Spleen (tissue), 11 donors: ENCODE measurements around the gene P2RY6. TPM values are rescaled to one million over a fixed set of nuclear protein-coding genes. Genes with fewer than 3 reads are reported as not detected.

Experiments used
- DNase-seq: peaks from one replicate; pipeline ENCODE4 v3.0.0-alpha.2; 2020
- H3K27ac ChIP-seq, 8 donors: fragments of 200-600 bp; sonication (generic) in 7 of 8; 1 replicate in 4 of 8; 2 replicates in 4 of 8; pipeline versions ENCODE4 v1.5.0 to v1.8.0; 2016 to 2021; ENCODE audit warnings: inconsistent platforms in 4 of 8, mild to moderate bottlenecking in 4 of 8, moderate library complexity in 1 of 8
- H3K27me3 ChIP-seq, 7 donors: fragments of 200-600 bp; sonication (generic) in 6 of 7; replicated peaks in 1 of 7; 1 replicate in 4 of 7; 2 replicates in 3 of 7; pipeline versions ENCODE4 v1.5.0 to v1.8.0; 2016 to 2021; ENCODE audit warnings: inconsistent platforms in 3 of 7, mild to moderate bottlenecking in 1 of 7
- H3K36me3 ChIP-seq, 6 donors: fragments of 200-600 bp; sonication (generic) in 5 of 6; 1 replicate in 4 of 6; 2 replicates in 2 of 6; pipeline versions ENCODE4 v1.5.0 to v1.8.0; 2016 to 2021; ENCODE audit warnings: inconsistent platforms in 2 of 6
- H3K4me1 ChIP-seq, 6 donors: fragments of 200-600 bp; sonication (generic) in 5 of 6; 1 replicate in 3 of 6; 2 replicates in 3 of 6; pipeline versions ENCODE4 v1.5.0 to v1.8.0; 2016 to 2021; ENCODE audit warnings: inconsistent platforms in 3 of 6
- H3K4me3 ChIP-seq, 8 donors: fragments of 200-600 bp; sonication (generic) in 7 of 8; 1 replicate in 4 of 8; 2 replicates in 4 of 8; pipeline versions ENCODE4 v1.5.0 to v1.8.0; 2016 to 2021; ENCODE audit warnings: inconsistent platforms in 4 of 8, mild to moderate bottlenecking in 4 of 8, moderate library complexity in 2 of 8
- H3K9me3 ChIP-seq, 8 donors: fragments of 200-600 bp; sonication (generic) in 7 of 8; 1 replicate in 4 of 8; 2 replicates in 4 of 8; pipeline versions ENCODE4 v1.5.0 to v1.8.0; 2016 to 2021; ENCODE audit warnings: inconsistent platforms in 4 of 8
- CTCF ChIP-seq, 11 experiments: fragments of 200-600 bp in 7 of 11; fragments of 450-650 bp in 4 of 11; sonication (generic) in 4 of 11; IDR thresholded peaks in 8 of 11; conservative IDR thresholded peaks in 3 of 11; 1 replicate in 7 of 11; 2 replicates in 4 of 11; pipeline versions ENCODE4 v1.4.0 to v1.8.0; 2016 to 2021; ENCODE audit warnings: antibody characterized with exemption in 11 of 11, inconsistent platforms in 4 of 11, mild to moderate bottlenecking in 1 of 11
- POLR2A ChIP-seq, 3 donors: fragments of 450-650 bp; IDR thresholded peaks; one replicate each; pipeline ENCODE4 v1.5.1; 2017; ENCODE audit warnings: antibody characterized with exemption in 3 of 3, mild to moderate bottlenecking in 1 of 3
- POLR2AphosphoS5 ChIP-seq, 3 donors: sonication (generic); formaldehyde crosslinking; IDR thresholded peaks; one replicate each; pipeline ENCODE4 v1.5.1; 2017; ENCODE audit warnings: antibody characterized with exemption in 3 of 3
- WGBS, 5 donors: extraction: QIAGEN DNeasy Blood & Tissue Kit in 3 of 5; methylation state at CpG; one replicate each; pipeline versions ENCODE4 v1.1.5 to v1.1.7; 2013 to 2018; 5-methylcytosine and 5-hydroxymethylcytosine counted together
- intact Hi-C: fragments of 100-400 bp; cut with DNase I; formaldehyde crosslinking; loops from one replicate; pipeline ENCODE4 v1.15.0; 2023; ENCODE audit warnings: low total_unique reads
- polyA plus RNA-seq, 3 donors: library from polyadenylated mRNA; stranded (reverse); fragments of 200-250 nt; gene quantifications; one replicate each; pipeline ENCODE4 v1.2.1, GENCODE V29; 2013
- total RNA-seq, 7 donors: library from RNA; depleted of rRNA in 3 of 7; stranded (reverse); fragments of >200 nt in 3 of 7; fragmentation: NEBNext Ultra II Directional in 4 of 7; extraction: Animal tissue kit (Norgen Biotek cat#: 25700) in 4 of 7; gene quantifications; one replicate each; pipeline versions ENCODE4 v1.1.0 to v1.2.1, GENCODE V29; 2016 to 2021
- donor health status: healthy with polysubstance abuse.
- donor health status: DM: no; HTN: no; CAD: no; lungs with moderate emphysema.
- donor health status: DM: no; HTN: no; CAD: no.
- donor health status: Bipolar disorder and iron deficiency.
- donor health status: healthy.
- donor health status: DM: no; HTN: no; CAD: no.
- donor health status: DM: yes; HTN: yes; CAD: no.

Gene P2RY6
- total and polyA plus RNA-seq, 10 donors, result 8.2 to 109 (median 56.9) TPM

DNA sequence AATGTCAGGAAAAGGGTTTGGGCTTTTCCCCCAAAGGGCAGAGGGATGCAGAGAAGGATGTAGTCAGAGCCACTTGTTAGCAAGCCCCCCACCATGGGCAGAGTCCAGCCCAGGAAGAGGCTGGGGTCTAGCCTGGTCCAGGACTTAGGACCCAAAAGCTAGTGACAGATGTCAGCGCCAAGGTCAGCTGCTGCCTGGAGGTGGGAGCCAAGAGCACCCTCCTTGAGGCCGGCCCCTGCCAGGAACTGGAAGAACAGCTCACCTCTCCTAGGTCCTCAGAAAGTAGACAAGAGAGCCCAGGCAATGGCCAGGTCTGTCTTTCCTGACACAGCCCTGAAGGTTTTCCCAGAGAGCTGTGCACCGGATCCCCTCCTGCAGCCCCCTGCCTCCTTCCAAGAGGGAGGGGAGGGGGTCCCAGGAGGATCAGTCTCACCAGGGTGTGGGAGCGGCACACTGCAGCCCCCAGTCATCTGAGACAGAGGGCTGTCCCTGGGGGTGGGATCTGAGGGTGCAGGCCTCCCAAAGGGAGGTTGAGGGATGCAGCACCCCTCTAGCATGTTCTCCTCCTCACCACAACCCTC lies 21.3 kb downstream of the P2RY6 start:
- intact Hi-C loops, result no loop called here
- H3K9me3 ChIP-seq, result no peaks in the 10 kb centered on the region

GRCh38 chr11:73294604-73295003 lies 22.5 kb downstream of the P2RY6 start:
- Histone ChIP-seq H3K4me1 (peaks cover 9 to 53% (median 35%) of the 10 kb centered on the region in 6 donors), H3K27me3 (no peaks in the 10 kb centered on the region), H3K27ac (no peak overlapping the region), H3K9me3 (no peaks in the 10 kb centered on the region), H3K36me3 (peaks cover 0 to 45% (median 11%) of the 10 kb centered on the region in 6 donors), H3K4me3 (no peak overlapping the region)
- intact Hi-C loops, result no loop called here
- peak; percentile 6 for DNase-seq
- TF ChIP-seq CTCF (IDR thresholded peaks at IDR 0.05 in 8 of 11, conservative IDR thresholded peaks at IDR 0.05 in 3 of 11), result no peak
- no peak for TF ChIP-seq POLR2AphosphoS5 (IDR thresholded peaks at IDR 0.05)
- no peak for TF ChIP-seq POLR2A (IDR thresholded peaks at IDR 0.05)

More for the DNA sequence above, 21.3 kb downstream of the P2RY6 start:
- DNase-seq, result peak; percentile 53
- TF ChIP-seq CTCF (IDR thresholded peaks at IDR 0.05 in 8 of 11, conservative IDR thresholded peaks at IDR 0.05 in 3 of 11) (no peak), POLR2AphosphoS5 (IDR thresholded peaks at IDR 0.05) (no peak), POLR2A (IDR thresholded peaks at IDR 0.05) (no peak)
- WGBS, 5 donors, result 87 to 100% (median 90%) methylated on average over 2 to 4 of the region's 4 CpGs; no CpG with 5 or more reads in 1 of the 5 donors
- Histone ChIP-seq H3K27me3 (no peaks in the 10 kb centered on the region), H3K4me3 (no peak overlapping the region), H3K4me1 (peaks cover 21 to 63% (median 47%) of the 10 kb centered on the region in 6 donors), H3K27ac (peak overlapping the region in 2 of 8 donors; percentile 8 to 30), H3K36me3 (peaks cover 0 to 35% (median 11%) of the 10 kb centered on the region in 6 donors)

DNA sequence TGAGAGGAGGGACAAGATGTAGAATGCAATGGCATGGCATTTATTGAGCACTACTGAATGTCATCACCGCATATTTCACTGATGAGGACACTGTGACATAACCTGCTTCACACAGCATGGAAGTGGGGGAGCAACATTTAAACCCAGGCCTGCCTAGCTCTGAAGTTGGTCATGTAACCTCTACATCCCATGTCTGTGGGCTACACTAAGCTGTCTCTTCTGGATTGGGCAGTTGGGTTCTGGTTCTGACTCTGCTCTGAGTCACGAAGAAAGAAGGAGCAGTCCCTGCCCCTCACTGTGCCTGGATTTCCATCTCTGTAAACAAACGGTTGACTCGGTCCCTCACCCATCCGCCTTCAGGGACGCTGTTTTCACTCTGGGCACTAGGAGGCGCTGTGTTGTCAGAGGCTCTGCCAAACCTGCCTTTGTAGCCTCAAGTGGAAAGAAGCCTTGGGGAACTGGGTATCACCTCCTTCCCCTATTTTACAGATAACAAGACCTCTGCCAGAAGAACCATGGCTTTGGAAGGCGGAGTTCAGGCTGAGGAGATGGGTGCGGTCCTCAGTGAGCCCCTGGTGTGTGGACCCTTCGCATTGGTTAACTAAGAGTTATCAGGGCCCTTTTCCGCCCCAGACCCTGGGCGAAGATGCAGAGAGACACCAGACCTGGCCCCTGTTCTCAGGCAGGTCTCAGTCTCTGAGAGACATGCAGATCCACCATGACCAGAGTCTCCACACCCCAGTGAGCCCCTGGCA lies 23.3 kb downstream of the P2RY6 start:
- DNase-seq, result peak; percentile 90
- no peaks in the 10 kb centered on the region for H3K27me3 ChIP-seq
- peaks cover 5 to 51% (median 30%) of the 10 kb centered on the region in 6 donors for H3K4me1 ChIP-seq
- TF ChIP-seq CTCF (IDR thresholded peaks at IDR 0.05 in 8 of 11, conservative IDR thresholded peaks at IDR 0.05 in 3 of 11) (peak; percentile 62 to 95 (median 90)), POLR2AphosphoS5 (IDR thresholded peaks at IDR 0.05) (peak in 2 of 3 donors; percentile 7 to 40), POLR2A (IDR thresholded peaks at IDR 0.05) (no peak)
- peaks cover 0 to 48% (median 11%) of the 10 kb centered on the region in 6 donors for H3K36me3 ChIP-seq
- H3K9me3 ChIP-seq, result no peaks in the 10 kb centered on the region
- H3K27ac ChIP-seq, result peak overlapping the region in 1 of 8 donors; percentile 3
- intact Hi-C loops, result no loop called here
- no peak overlapping the region for H3K4me3 ChIP-seq
- 40 to 46% (median 44%) methylated on average over 12 of the region's 12 CpGs for WGBS, 5 donors

DNA sequence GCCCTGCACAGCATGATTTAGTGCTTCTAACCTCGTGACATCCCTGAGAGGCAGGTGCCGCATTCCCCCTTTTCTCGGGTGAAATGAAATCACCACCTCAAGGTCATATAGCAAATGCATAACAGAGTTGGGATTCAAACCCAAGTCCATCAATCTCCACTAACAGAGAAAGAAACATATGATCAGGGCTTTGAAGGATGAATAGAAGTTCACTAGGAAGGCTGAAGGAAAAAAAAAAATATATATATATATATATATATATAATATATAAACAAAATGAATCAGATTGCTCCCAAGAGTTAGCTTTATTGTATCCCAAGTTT lies 23.8 kb downstream of the P2RY6 start:
- TF ChIP-seq POLR2A (IDR thresholded peaks at IDR 0.05) (no peak), POLR2AphosphoS5 (IDR thresholded peaks at IDR 0.05) (no peak), CTCF (IDR thresholded peaks at IDR 0.05 in 8 of 11, conservative IDR thresholded peaks at IDR 0.05 in 3 of 11) (no peak)
- Histone ChIP-seq H3K4me3 (no peak overlapping the region), H3K27ac (no peak overlapping the region), H3K27me3 (peaks cover 0 to 5% (median 0%) of the 10 kb centered on the region in 7 donors), H3K4me1 (peaks cover 4 to 50% (median 26%) of the 10 kb centered on the region in 6 donors), H3K9me3 (no peaks in the 10 kb centered on the region), H3K36me3 (peaks cover 0 to 54% (median 11%) of the 10 kb centered on the region in 6 donors)
- DNase-seq, result no peak
- WGBS, 5 donors, result 81 to 92% (median 90%) methylated on average over 3 of the region's 3 CpGs
- intact Hi-C loops, result no loop called here
